GM23248 (cell line): ENCODE results near the gene FBH1.

Experiments
- EZH2 ChIP-seq: fragments of 200-600 bp; sonication (generic); IDR thresholded peaks from 2 replicates; pipeline ENCODE4 v1.6.1; 2018; ENCODE audit warnings: antibody characterized with exemption, mild to moderate bottlenecking; ENCODE audit not compliant: insufficient read depth, poor library complexity, severe bottlenecking
- EZH2phosphoT487 ChIP-seq: fragments of 200-600 bp; sonication (generic); IDR thresholded peaks from 2 replicates; pipeline ENCODE4 v1.6.1; 2018; ENCODE audit warnings: antibody characterized with exemption, moderate library complexity, mild to moderate bottlenecking, low read depth; ENCODE audit not compliant: insufficient read depth

- no peak for TF ChIP-seq EZH2
- no peak for TF ChIP-seq EZH2phosphoT487
These were observed 4.4 kb downstream of the FBH1 start for GRCh38 chr10:5894403-5894802.
